VCaP (cell line): ENCODE data around the gene SPCS1.

ENCODE experiments used
- H3K27ac ChIP-seq: fragments of 450-650 bp; 2 replicates; pipeline ENCODE4 v1.5.1; 2017
- CTCF ChIP-seq: fragments of 450-650 bp; conservative IDR thresholded peaks from 2 replicates; pipeline ENCODE4 v1.5.1; 2017; ENCODE audit warnings: mild to moderate bottlenecking, moderate library complexity

SPCS1 gene

GRCh38 chr3:52685709-52686691 lies 19.9 kb upstream of the SPCS1 start, which contains the start of the genes GNL3 and PBRM1:
Gene GNL3, plus strand, starts transcription at chr3:52686032. Its CDS starts 61 bp downstream, at chr3:52686093.
Gene PBRM1, minus strand, starts transcription at chr3:52685913.
- H3K27ac ChIP-seq: peak within 1 kb of the TSS; percentile 97
- TF ChIP-seq CTCF: no peak

GRCh38 chr3:52688266-52688665 lies 17.6 kb upstream of the SPCS1 start:
- no peak for TF ChIP-seq CTCF
- peak overlapping the region; percentile 97 for H3K27ac ChIP-seq

- no peak for TF ChIP-seq CTCF
- peak overlapping the region; percentile 97 for H3K27ac ChIP-seq
Measured at GRCh38 chr3:52689151-52689550, 16.8 kb upstream of the SPCS1 start.

- H3K27ac ChIP-seq: peak overlapping the region; percentile 97
- no peak for TF ChIP-seq CTCF
Measured at GRCh38 chr3:52690560-52690959, 15.3 kb upstream of the SPCS1 start.

- TF ChIP-seq CTCF: no peak
- H3K27ac ChIP-seq: peak overlapping the region; percentile 97
Measured at GRCh38 chr3:52693071-52693470, 12.8 kb upstream of the SPCS1 start.

- peak overlapping the region; percentile 97; the same call in 1 of the 2 replicates for H3K27ac ChIP-seq
- TF ChIP-seq CTCF: no peak
Measured at GRCh38 chr3:52694528-52695189, 11.2 kb upstream of the SPCS1 start.
